NCI-H748 (cell line): ENCODE data around the gene DTX1.

Experiments used
- DNase-seq: peaks from one replicate; lab custom pipeline; 2025; ENCODE audit not compliant: unreplicated experiment; lab: John Stamatoyannopoulos, UW

Gene DTX1

DNA sequence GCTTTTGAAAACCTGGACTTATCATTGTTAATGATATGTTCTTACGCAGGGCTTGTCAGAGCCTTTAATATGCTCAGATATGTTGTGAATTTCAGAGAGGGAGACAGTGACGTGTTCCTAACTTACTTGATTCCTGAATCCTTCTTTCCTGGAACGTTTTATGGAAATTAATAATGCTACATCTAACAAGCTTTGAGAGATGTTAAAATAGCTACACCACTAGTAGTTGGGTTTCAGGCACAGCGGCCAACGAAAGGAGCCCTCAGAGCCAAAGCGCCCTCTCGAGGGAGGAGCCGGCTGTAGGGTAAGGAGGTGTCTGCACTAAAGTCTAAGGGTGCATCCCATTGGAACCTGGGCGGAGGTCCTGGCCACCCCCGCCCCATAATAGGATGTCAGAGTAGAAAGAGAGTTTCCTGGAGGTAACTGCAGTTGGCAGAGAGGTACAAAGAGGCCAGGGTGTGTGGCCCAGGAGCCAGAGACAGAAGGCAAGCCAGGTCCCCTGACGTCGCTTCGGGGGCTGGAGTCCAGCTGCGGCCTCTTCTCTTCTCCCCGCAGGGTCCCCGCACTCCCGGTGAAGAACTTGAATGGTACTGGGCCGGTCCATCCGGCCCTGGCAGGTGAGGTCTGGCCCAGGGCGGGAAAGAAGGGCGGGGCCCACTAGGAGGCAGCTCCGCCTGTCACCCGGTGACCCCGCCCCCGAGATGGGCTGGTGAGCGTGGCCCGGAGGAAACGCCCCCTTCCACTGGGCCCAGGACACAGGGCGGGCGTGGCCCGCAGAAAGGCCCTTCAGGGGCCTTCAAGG, 36.3 kb downstream of the DTX1 start:
- no peak for DNase-seq

DNA sequence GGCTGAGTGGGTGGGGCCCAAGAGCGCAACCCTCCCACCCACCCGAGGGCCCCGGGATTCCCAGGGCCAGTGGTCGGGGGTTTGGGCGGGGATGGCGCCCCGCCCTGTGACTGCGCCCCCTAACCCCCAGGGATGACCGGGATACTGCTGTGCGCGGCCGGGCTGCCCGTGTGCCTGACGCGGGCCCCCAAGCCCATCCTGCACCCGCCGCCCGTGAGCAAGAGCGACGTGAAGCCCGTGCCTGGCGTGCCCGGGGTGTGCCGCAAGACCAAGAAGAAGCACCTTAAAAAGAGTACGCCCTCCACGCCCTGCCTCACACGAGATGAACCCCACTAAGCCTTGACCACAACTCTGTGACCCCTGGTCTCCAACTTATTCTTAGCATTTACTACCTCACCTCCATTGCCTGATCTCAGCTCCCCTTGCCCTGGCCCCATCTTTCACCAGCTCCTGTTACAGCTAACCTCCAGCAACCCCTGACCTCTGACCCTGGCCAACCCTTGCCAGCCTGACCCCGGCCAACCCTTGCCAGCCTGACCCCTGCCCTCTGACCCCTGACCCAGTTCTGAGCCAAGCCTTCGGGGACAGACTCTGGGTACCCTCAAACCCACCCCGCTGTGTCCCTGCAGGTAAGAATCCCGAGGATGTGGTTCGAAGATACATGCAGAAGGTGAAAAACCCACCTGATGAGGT, 37.0 kb downstream of the DTX1 start:
- no peak for DNase-seq

DNA sequence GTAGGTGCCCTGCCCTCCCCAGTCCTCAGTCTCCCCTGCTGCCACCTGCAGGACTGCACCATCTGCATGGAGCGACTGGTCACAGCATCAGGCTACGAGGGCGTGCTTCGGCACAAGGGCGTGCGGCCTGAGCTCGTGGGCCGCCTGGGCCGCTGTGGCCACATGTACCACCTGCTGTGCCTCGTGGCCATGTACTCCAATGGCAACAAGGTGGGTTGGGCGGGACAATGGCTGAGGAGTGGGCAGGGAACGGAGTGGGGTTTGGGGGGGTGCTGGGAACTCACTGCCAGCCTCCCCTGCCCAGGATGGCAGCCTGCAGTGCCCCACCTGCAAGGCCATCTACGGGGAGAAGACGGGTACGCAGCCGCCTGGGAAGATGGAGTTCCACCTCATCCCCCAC, 38.2 kb downstream of the DTX1 start:
- DNase-seq, result no peak

DNA sequence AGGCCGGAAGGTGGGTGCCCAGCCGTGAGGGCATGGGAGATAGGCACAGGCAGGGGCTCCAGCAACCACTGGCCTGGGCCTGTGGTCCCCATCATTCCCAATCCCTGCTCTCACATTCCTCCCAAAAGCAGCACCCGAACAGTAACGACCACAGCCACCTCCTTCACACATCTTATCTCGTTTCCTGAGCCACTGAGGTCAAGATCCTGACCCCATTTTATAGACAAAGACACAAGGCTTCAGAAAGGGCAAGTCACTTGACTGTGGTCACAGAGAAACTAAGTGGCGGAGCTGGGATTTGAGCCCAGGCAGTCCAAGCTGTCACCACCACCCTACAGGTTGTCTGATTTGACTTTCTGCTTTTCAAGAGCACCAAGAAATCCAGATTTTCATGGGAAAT, 38.9 kb downstream of the DTX1 start:
- no peak for DNase-seq

DNA sequence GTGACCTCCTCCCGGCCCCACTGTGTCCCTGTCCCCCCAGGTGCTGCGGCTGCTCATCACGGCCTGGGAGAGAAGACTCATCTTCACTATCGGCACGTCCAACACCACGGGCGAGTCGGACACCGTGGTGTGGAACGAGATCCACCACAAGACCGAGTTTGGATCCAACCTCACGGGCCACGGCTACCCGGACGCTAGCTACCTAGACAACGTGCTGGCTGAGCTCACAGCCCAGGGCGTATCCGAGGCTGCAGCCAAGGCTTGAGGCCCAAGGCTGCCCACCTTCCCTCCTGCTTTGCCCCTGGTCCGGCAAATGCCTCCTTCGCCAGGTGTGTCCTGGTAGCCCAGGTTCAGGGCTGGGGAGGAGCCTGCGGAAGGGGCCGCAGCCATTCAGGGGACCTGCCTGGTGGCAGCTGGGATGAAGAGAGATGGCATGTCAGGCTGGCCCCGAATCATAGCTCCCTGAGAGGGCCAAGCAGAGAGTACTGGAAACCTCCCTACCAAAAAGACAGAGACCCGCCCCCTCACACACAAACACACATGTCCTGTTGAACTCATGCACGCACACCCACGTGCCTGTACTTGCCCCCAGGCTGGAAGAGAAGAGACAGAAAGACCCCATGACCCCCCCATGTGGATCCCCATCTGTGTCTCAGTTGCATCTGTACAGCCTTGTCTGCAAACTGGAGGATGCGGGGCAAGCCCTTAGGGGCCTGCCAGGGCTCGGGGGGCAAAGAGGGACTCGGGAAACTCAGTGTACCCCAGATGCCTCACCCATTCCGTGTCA, 40.3 kb downstream of the DTX1 start:
- DNase-seq, result no peak

DNA sequence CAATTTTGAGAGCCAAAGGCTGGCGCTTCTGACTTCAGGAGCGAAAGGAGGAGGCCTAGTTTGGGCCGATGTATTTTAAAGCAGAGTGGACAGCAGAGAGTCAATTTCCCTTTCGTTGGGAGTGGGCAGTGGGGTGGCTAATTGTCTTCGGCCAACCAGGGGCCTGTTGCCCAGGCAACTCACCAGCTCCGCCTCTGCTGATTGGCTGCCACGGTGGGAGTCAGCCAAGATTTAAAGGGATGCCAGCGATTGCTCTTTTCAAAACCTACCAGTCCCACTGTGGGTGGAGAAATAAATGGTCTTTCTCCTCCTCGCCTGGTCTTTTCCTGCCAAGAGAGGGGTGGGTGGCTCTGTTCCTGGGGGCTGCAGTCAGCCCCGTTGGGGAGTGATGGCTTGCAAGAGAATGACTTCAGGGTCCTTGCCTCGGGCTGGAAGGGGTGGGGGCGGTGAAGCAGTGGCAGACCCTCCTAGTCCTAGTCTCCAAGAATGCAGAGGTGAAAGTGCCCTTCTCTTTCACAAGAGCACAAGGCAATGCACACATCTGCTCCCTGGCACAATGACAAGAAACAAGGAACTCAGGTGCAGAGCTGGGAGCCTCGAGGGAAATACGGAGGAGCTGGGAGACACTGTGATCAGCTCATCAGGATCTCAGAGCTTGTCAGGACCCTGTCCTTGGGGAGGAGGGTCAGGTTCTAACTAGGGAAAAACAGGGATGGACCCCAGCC, 41.3 kb downstream of the DTX1 start:
- no peak for DNase-seq

DNA sequence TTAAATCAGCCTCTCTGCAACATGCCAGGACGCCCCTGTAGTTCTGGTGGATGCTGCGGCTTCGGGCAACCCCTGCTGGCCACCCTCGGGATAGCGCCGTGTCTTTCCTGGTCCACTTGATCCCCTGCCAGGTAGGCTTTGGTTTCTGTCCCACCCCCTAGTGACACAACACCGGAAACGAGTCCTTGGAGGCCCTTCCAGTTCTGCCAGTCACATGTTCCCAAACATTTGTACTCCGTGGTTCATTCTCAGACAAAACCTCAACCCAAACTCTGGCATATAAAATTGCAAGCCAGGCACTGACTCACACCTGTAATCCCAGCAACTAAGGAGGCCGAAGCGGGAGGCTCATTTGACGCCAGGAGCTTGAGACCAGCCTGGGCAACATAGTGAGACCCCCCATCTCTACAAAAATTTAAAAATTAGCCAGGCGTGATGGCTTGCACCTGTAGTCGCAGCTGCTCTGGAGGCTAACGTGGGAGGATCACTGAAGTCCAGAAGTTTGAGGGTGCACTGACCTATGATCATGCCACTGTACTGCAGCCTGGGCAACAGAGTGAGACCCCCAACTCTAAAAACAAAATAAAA, 42.0 kb downstream of the DTX1 start:
- DNase-seq, result peak; percentile 83

DNA sequence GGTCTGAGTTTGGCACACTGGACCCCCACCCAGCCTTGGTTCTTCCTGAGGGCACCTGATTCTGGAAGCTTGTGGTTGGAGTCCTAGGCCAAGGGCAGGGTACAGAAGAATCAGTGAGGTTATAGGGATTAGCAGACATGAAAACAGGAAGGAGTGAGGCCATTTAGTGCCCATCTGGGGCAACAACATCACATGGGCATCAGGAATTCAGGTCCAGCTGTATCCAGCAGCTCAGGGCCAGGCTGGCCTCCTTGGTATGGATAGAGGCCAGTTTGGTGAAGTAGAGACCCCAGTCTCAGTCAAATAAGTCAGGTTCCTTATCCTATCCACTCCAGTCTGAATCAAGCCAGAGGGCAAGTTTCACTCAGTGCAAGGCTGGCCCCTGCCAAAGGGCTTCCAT, 42.8 kb downstream of the DTX1 start:
- no peak for DNase-seq

DNA sequence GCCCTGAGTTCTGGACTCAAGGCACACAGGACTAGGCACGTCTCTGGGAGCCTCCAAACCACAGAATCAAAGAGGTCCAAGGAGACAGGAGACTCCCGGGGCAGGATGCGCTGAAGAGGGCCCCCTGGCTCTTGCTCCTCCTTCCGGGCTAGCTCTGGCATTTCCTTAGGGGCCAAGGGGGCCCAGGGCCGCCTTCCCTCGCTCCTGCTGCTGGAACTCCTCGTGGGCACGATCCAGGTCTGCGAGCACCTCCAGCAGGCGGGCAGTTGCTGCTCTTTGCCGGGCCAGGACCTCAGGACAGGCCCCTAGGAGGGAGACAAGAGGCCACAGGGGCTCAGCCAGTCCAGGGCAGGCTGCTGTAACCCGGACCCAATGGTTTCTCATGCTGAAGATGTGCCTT, 43.2 kb downstream of the DTX1 start:
- DNase-seq, result no peak

DNA sequence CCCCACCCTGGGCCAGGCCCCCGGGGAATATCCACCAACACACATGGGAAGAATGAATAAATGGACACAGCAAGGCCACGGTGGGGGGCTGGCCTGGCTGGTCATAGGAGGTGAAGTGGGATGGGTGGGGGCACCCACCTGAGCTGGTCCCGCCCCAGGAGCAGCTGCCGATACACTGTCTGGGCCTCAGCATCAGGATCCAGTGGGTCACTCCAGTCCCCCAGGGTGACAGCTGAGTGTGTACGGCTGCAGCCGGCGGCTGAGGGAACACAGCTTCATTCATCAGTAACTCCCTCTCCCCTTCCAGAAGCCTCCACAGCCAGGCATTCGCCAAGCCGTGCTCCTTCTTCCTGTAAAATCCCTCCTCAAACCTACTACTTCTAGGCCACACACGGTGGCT, 45.2 kb downstream of the DTX1 start:
- DNase-seq, result no peak

DNA sequence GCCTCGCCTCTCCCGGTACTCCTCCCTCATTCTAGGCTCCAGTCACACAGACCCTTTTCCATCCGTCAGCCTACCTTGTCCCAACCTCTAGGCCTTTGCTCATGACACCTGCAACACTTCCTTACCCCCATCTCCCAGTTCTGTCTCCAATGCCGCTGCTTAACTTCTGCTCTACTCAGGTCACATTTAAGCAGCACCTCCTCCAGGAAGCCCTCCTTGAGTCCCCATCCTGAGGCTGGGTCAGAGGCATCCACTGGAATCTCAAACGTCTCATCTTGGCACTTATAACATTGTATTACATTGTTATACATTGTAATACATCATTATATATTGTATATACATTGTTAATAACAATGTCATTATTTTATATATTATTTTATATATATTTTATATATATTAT, 46.3 kb downstream of the DTX1 start:
- no peak for DNase-seq

DNA sequence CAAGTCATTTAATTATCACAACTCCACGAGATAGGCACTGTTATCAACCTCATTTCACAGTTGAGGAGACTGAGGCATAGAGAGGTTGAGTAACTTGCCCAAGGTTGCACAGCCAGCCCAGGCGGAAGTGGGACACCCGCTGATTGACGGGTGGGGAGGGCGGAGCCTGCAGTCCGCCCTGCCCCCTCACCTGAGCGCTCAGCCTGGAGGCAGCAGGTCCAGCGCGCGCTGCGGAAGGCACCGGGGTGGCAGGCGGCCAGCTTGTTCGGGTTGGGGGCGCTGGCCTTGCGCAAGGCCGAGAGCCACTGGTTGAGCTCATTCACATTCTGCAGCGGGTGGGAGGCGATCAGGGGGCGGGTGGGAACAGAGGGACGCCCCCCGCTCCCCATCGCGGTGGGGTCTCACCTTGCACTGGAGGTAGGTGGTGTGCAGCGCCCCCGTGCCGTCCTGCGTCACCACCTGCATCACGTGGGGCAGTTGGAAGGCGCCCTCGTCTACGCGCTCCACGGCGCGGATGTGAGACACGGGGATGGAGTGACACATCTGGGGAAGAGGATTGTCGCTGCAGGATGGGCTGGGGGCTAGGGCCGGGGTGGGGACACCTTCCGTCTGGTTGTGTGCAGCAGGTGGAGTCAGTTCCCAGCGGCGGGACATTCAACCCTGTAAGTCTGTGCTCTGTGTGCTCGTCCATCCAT, 47.4 kb downstream of the DTX1 start:
- DNase-seq, result no peak

DNA sequence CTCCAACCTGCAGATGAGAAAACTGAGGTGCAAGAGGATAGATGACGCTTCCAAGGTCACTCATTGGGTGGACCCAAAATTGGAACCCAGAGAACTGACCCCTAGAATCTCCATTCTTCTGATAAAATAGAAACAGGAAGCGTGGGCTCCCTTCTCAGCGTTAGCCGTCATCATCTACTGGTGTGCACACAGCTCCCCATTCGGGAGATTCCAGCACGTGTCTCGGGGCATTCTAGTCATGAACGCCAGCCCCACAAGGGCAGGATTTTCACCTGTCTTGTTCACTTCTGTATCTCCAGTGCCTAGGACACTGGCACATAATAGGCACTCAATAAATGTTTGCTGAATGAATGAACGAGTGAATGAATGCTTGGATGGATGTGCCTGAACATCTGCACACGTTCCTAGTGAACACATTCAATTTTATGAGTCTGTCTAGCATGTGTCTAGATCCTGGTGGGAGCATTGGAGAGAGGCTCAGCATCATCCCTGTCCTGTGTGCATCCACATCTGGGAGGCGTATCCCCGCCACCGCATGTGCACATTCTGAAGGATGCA, 48.5 kb downstream of the DTX1 start:
- no peak for DNase-seq

DNA sequence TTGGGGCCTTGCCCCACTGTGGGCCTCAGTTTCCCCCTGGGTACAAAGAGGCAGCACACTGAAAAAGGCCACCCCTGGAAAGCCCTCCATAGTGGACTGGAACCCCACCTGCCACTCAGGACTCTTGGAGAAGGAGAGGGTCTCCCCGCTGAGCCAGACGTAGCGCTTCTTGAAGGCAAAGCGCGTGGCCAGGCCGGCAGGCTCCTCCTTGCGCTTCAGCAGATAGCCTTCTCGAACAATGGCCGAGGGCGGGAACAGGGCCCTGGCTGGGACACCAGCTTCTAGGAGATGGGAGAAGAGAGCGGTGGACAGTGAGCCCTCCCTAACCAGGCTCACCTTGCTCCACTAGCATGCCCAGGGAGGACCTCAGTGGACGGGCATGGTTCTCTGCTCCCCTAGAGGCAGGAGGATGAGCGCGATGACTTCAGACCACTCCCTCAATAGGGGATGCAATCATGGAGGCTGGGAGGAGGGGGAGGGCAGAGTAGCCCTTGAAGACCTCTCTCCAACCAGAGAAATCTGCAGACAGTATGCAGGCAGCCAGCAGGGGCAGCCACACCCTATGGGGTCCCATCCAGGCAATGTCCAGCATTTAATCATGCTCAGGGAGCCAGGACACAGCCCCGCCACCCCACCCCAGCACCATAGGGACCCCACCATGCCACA, 49.2 kb downstream of the DTX1 start:
- DNase-seq, result no peak

DNA sequence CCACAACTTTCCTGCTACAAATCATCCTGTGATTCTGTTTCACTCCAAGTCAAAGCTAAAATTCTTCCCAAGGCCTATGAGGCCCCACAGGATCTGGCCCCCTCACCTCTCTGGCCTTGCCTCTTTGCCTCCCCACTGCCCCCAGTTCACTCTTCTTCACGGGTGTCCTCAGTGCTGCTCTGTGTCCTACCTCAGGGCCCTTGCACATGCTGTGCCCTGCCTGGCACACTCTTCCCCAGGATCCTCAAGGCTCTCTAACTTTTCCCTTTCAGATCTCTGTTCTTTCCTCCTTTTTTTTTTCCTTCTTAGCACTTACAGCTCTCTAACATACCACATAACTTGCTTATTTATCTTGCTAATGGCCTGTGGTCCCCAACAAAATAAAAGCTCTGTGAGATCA, 49.8 kb downstream of the DTX1 start:
- no peak for DNase-seq

DNA sequence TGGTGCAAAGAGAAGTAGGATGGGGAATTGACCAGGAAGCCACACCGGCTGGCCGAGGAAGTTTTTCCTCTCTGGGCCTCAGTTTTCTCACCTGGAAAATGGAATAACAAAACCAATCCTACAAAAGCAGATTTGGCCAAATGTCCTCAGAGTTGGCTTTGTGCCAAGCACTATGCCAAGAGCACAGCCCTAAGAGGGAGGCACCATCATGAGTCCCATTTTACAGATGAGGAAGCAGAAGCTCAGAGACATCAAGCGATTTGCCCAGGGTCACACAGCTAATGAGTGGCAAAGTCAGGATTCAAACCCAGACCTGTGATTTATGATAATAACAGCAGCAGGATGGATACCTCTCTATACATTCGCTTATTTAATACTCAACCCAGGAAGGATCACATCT, 51.8 kb downstream of the DTX1 start:
- no peak for DNase-seq

DNA sequence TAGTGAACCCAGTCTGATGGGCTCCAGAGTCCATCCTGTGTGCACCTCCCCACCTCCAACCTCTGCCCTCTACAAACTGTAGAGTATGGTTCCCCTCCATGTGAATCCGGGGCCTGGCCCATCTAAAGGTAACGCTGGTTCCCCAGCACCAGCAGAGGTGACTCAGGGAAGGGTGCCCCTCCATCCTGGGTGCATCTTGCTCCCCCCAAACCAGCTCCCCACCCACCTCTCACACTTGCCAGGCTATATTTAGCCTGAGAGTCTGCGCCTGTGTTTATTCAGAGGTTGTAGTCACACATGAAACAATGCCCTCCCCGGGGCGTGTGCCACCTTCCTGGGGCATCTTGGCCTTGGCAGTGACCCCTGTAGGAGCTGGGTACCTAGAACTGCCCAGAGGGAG, 52.8 kb downstream of the DTX1 start:
- no peak for DNase-seq

DNA sequence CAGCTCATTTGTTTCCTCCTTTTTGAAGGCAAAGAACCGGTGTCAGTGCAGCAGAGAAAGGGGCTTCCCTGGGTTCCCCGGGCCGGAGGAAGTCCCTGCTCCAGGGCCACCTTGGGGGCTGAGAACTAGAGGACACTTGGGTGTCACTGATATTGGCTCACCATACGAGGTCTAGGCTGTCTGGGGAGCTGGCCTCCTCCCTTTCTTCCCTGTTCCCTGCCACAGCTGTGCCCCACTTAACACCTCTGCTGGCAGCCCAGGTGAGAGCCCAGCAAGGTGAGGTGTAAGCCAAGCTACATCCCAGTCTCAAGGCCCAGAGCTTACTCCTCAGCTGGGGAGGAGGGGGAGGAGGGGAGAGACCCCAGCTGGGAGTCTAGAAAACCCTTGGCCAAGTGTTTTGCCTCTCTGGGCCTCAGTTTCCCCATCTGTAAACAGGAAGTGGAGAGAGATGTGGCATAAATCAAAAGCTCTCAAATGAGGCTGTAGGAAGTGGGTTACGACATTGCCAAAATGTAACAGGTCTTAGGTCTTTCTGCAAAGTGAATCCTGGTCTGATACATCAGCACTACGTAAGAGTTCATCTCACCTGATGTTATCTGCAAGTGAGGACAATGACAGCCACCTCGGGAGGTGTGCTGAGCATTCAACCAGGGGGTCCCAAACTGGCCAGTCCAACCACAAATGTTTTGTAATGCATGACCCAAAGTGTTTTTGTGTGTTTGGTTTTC, 53.5 kb downstream of the DTX1 start:
- no peak for DNase-seq

DNA sequence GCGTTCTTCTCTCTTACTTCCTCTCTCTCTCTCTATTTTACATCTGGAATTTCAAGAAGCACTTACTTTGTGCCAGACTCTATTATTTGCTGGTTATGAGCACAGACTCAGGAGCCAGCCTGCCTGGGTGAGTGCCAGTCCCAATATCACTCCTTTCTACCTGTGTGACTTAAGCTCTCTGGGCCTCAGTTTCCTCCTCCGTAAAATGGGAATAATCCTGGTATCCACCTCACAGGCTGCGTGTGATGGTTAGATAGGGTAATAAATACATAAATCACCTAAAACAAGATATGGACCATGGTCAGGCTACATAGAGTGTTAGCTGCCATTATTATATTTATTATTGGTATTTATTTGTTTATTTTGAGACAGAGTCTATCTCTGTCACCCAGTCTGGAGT, 54.7 kb downstream of the DTX1 start:
- DNase-seq, result no peak
